DND-41 (cell line): ENCODE results near the gene PCDH9.

Experiments
- ATAC-seq: fragments of 200-7000 bp; cut with Tn5 transposase; 3 replicates; pipeline ENCODE4 v1.9.1; 2021; ENCODE audit warnings: low read depth; ENCODE audit not compliant: insufficient read depth
- DNase-seq: peaks from one replicate; pipeline ENCODE4 v3.0.0-alpha.2; 2020
- H2AFZ ChIP-seq: 2 replicates; pipeline ENCODE4 v1.6.0; 2012; ENCODE audit warnings: low read depth, low read length
- H3K27ac ChIP-seq: 2 replicates; pipeline ENCODE4 v1.5.1; 2012; ENCODE audit warnings: low read length, inconsistent platforms
- H3K27me3 ChIP-seq: fragments of 200-600 bp; sonication (generic); 2 replicates; pipeline ENCODE4 v1.6.0; 2012; ENCODE audit warnings: low read length, mild to moderate bottlenecking, inconsistent platforms; ENCODE audit not compliant: insufficient read depth, poor library complexity
- H3K36me3 ChIP-seq: 2 replicates; pipeline ENCODE4 v1.5.1; 2012; ENCODE audit warnings: low read length, inconsistent platforms; ENCODE audit not compliant: insufficient read depth
- H3K4me1 ChIP-seq: 2 replicates; pipeline ENCODE4 v1.5.1; 2012; ENCODE audit warnings: mild to moderate bottlenecking, low read length; ENCODE audit not compliant: insufficient read depth
- H3K4me2 ChIP-seq: 2 replicates; pipeline ENCODE4 v1.6.0; 2012; ENCODE audit warnings: mild to moderate bottlenecking, moderate library complexity, low read length, inconsistent platforms; ENCODE audit not compliant: insufficient read depth
- H3K4me3 ChIP-seq, 2 experiments: fragments of 200-600 bp in 1 of 2; shearing (Covaris generic) in 1 of 2; 2 replicates each; pipeline ENCODE4 v1.5.1; 2012 to 2016; ENCODE audit warnings: inconsistent platforms in 2 of 2, low read length in 2 of 2, mild to moderate bottlenecking in 2 of 2, low read depth in 1 of 2, moderate library complexity in 1 of 2
- H3K79me2 ChIP-seq: 2 replicates; pipeline ENCODE4 v1.6.0; 2012; ENCODE audit warnings: low read length, inconsistent platforms; ENCODE audit not compliant: insufficient read depth
- H3K9ac ChIP-seq: 2 replicates; pipeline ENCODE4 v1.6.0; 2012; ENCODE audit warnings: low read depth, mild to moderate bottlenecking, inconsistent platforms, low read length, moderate library complexity
- H3K9me3 ChIP-seq: 2 replicates; pipeline ENCODE4 v1.5.1; 2012; ENCODE audit warnings: low read length, moderate library complexity, mild to moderate bottlenecking, inconsistent platforms; ENCODE audit not compliant: insufficient read depth, severe bottlenecking
- H4K20me1 ChIP-seq: 2 replicates; pipeline ENCODE4 v1.6.0; 2012; ENCODE audit warnings: low read length; ENCODE audit not compliant: insufficient read depth
- EZH2 ChIP-seq: IDR thresholded peaks from 3 replicates; pipeline ENCODE4 v1.6.1; 2012; ENCODE audit warnings: borderline replicate concordance, low read depth, mild to moderate bottlenecking, moderate library complexity, low read length, inconsistent platforms; ENCODE audit not compliant: severe bottlenecking
- TF ChIP-seq, protein P1 (sequence below): IDR thresholded peaks from 2 replicates; pipeline ENCODE4 v1.5.1; 2012; ENCODE audit warnings: borderline replicate concordance, low read length, moderate library complexity, mild to moderate bottlenecking; ENCODE audit not compliant: poor library complexity, severe bottlenecking; ENCODE audit errors: extremely low read depth

Gene PCDH9

DNA sequence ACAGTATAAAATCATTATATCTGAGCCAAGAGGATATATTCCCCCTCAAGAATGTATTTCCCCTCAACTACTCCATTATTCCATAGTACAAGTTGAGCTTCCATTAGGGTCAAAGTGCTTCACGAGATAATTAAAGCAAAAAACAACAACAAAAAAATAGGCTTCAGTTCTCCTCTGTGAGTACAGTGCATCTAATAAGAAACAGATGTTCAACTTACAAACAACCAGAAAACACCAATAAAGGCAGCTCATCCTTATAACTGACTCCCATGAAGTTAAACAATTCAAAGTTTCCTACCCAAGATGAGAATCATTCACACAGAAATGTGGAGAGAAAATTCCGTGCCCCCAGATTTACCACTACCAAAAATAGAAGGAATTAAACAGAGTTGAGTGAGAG lies 854.4 kb downstream of the PCDH9 start:
- H3K36me3 ChIP-seq = no peaks in the 10 kb centered on the region
- no peak overlapping the region for H3K4me2 ChIP-seq
- H4K20me1 ChIP-seq = no peaks in the 10 kb centered on the region
- DNase-seq = no peak
- no peak overlapping the region for H3K4me3 ChIP-seq
- no peaks in the 10 kb centered on the region for H3K4me1 ChIP-seq
- H3K27me3 ChIP-seq = no peaks in the 10 kb centered on the region
- ATAC-seq = no peak
- H2AFZ ChIP-seq = no peak overlapping the region
- no peaks in the 10 kb centered on the region for H3K9me3 ChIP-seq
- H3K27ac ChIP-seq = no peak overlapping the region
- TF ChIP-seq, protein P1, sequence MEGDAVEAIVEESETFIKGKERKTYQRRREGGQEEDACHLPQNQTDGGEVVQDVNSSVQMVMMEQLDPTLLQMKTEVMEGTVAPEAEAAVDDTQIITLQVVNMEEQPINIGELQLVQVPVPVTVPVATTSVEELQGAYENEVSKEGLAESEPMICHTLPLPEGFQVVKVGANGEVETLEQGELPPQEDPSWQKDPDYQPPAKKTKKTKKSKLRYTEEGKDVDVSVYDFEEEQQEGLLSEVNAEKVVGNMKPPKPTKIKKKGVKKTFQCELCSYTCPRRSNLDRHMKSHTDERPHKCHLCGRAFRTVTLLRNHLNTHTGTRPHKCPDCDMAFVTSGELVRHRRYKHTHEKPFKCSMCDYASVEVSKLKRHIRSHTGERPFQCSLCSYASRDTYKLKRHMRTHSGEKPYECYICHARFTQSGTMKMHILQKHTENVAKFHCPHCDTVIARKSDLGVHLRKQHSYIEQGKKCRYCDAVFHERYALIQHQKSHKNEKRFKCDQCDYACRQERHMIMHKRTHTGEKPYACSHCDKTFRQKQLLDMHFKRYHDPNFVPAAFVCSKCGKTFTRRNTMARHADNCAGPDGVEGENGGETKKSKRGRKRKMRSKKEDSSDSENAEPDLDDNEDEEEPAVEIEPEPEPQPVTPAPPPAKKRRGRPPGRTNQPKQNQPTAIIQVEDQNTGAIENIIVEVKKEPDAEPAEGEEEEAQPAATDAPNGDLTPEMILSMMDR = no peak
- H3K9ac ChIP-seq = no peak overlapping the region
- H3K79me2 ChIP-seq = no peaks in the 10 kb centered on the region

DNA sequence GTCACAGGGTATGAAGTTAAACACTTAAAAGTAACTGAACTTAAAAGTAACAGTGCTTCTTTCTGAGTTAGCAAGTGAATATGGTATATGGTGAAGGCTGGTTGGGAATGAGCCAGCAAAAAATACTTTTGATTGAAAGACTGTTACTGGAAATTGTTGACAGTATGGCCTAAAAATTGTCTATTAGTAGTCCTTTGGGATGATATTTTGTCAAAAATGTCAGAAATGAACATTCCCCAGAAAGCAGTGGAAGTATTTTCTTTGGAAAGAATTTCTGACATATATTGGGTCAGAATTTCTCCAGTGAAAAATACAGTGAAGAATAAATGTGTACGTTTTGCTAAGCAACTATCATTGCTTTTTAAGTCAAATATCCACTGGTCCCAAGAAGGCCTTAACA lies 860.5 kb downstream of the PCDH9 start:
- Histone ChIP-seq H3K79me2 (no peaks in the 10 kb centered on the region), H3K4me2 (no peak overlapping the region), H3K9me3 (no peaks in the 10 kb centered on the region), H4K20me1 (no peaks in the 10 kb centered on the region), H3K4me3 (no peak overlapping the region), H3K27me3 (no peaks in the 10 kb centered on the region), H3K4me1 (no peaks in the 10 kb centered on the region), H2AFZ (no peak overlapping the region), H3K9ac (no peak overlapping the region), H3K27ac (no peak overlapping the region), H3K36me3 (no peaks in the 10 kb centered on the region)
- TF ChIP-seq, protein P1 = no peak
- no peak for TF ChIP-seq EZH2
- DNase-seq = no peak
- ATAC-seq = no peak

DNA sequence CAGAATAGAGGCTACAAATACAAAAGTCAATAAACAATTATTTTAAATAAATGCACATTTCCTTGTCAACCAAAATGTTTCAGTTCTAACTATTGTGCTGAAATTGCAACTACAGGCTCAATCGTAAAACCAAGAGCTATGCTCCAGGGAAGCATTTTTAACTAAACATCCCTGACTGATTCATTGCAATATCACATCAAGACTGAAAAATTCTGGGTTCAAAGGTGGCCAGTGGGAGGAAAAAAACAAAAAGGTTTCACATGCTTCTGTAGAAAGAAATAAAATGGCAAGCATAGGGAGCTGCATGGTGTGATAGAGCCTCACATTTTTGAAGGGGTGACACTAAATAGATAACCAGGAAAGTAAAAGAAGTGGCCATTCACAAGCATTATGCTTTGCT lies 862.8 kb downstream of the PCDH9 start:
- H3K4me2 ChIP-seq = no peak overlapping the region
- no peak overlapping the region for H3K9ac ChIP-seq
- no peaks in the 10 kb centered on the region for H3K27me3 ChIP-seq
- H4K20me1 ChIP-seq = no peaks in the 10 kb centered on the region
- no peak overlapping the region for H3K4me3 ChIP-seq
- no peaks in the 10 kb centered on the region for H3K79me2 ChIP-seq
- H3K4me1 ChIP-seq = no peaks in the 10 kb centered on the region
- DNase-seq (no peak), ATAC-seq (no peak)
- no peak for TF ChIP-seq EZH2
- TF ChIP-seq, protein P1 = no peak
- no peaks in the 10 kb centered on the region for H3K9me3 ChIP-seq
- no peaks in the 10 kb centered on the region for H3K36me3 ChIP-seq
- no peak overlapping the region for H2AFZ ChIP-seq
- H3K27ac ChIP-seq = no peak overlapping the region

DNA sequence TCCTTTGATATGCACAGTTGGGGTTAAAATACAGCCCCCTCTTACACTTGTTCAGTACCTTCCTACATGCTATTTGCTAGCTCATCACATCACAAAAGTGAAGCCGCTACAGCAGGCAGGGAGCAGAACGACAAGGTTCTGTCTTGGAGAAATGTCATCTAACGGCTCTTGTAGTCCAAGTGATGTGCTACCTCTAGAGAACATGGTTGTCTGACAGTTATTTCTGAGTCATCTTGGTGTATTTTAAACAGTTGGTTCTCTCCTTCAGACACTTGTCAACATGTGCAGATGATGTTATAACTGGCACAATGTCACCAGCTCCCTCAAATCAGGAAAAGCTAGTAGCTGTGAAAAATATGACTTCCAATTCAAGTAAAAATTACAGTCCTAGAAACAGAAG lies 865.0 kb downstream of the PCDH9 start:
- Histone ChIP-seq H3K27ac (no peak overlapping the region), H3K4me2 (no peak overlapping the region), H2AFZ (no peak overlapping the region), H3K27me3 (no peaks in the 10 kb centered on the region), H3K9me3 (no peaks in the 10 kb centered on the region), H3K79me2 (no peaks in the 10 kb centered on the region), H4K20me1 (no peaks in the 10 kb centered on the region), H3K9ac (no peak overlapping the region), H3K4me1 (no peaks in the 10 kb centered on the region), H3K36me3 (no peaks in the 10 kb centered on the region), H3K4me3 (no peak overlapping the region)
- DNase-seq (no peak), ATAC-seq (no peak)
- TF ChIP-seq, protein P1 = no peak
- no peak for TF ChIP-seq EZH2
